IMR-90 (cell line): ENCODE data around the gene SDS. TPM values are rescaled to one million over a fixed set of nuclear protein-coding genes. Genes with fewer than 3 reads are reported as not detected.

Experiments used
- ATAC-seq: fragments of 200-7000 bp; cut with Tn5 transposase; 2 replicates; pipeline ENCODE4 v1.9.1; 2020; ENCODE audit warnings: low read depth, mild to moderate bottlenecking, moderate library complexity
- BruUV-seq: library from RNA; stranded (reverse); fragments of 400-500 nt; replicated peaks from 2 replicates; lab custom pipeline; 2021; lab: Mats Ljungman, UMichigan
- CTCF ChIA-PET: fragments of 300-600 bp; formaldehyde crosslinking; extraction: SDS; loops from one replicate; lab custom pipeline; 2021; ENCODE audit warnings: antibody characterized with exemption; lab: Yijun Ruan, JAX
- POLR2A ChIA-PET: fragments of 300-600 bp; sonication (Branson Sonifier 250); formaldehyde crosslinking; loops from one replicate; lab custom pipeline; 2022; ENCODE audit warnings: antibody characterized with exemption; ENCODE audit not compliant: unreplicated experiment; lab: Charles Lee
- DNase-seq: peaks from one replicate; pipeline ENCODE4 v3.0.0; 2013
- H2AFZ ChIP-seq: replicated peaks from 2 replicates; pipeline ENCODE3; 2013; ENCODE audit warnings: low read length, mild to moderate bottlenecking; ENCODE audit not compliant: poor library complexity
- H2AK5ac ChIP-seq: 2 replicates; pipeline ENCODE4 v1.6.1; 2013; ENCODE audit warnings: low read depth, low read length, inconsistent platforms
- H2AK9ac ChIP-seq: replicated peaks from 2 replicates; pipeline ENCODE3; 2013; ENCODE audit warnings: mild to moderate bottlenecking, low read depth, low read length, moderate library complexity; ENCODE audit not compliant: poor library complexity
- H2BK120ac ChIP-seq: 2 replicates; pipeline ENCODE4 v1.6.1; 2013; ENCODE audit warnings: low read depth, low read length, inconsistent platforms
- H2BK15ac ChIP-seq: 3 replicates; pipeline ENCODE4 v1.6.1; 2013; ENCODE audit warnings: low read depth, low read length, inconsistent platforms
- H2BK20ac ChIP-seq: 2 replicates; pipeline ENCODE4 v1.6.1; 2013; ENCODE audit warnings: low read depth, mild to moderate bottlenecking, inconsistent platforms, low read length, moderate library complexity
- H2BK5ac ChIP-seq: 2 replicates; pipeline ENCODE4 v1.6.1; 2013; ENCODE audit warnings: mild to moderate bottlenecking, low read depth, low read length, inconsistent platforms; ENCODE audit not compliant: poor library complexity, severe bottlenecking
- H3K14ac ChIP-seq: replicated peaks from 2 replicates; pipeline ENCODE4 v1.6.1; 2013; ENCODE audit warnings: low read depth, low read length, inconsistent platforms
- H3K18ac ChIP-seq: 2 replicates; pipeline ENCODE4 v1.6.1; 2013; ENCODE audit warnings: low read depth, low read length, control low read depth
- H3K23ac ChIP-seq: 2 replicates; pipeline ENCODE4 v1.6.1; 2013; ENCODE audit warnings: low read depth, low read length, inconsistent platforms
- H3K27ac ChIP-seq: 2 replicates; pipeline ENCODE4 v1.5.1; 2013; ENCODE audit warnings: mild to moderate bottlenecking, control low read depth, low read length; ENCODE audit not compliant: insufficient read depth
- H3K27me3 ChIP-seq: 2 replicates; pipeline ENCODE4 v1.6.1; 2013; ENCODE audit warnings: low read length; ENCODE audit not compliant: control insufficient read depth, insufficient read depth
- H3K36me3 ChIP-seq: 2 replicates; pipeline ENCODE4 v1.6.1; 2013; ENCODE audit warnings: low read length, mixed read lengths; ENCODE audit not compliant: control insufficient read depth, insufficient read depth
- H3K4ac ChIP-seq: 2 replicates; pipeline ENCODE4 v1.6.1; 2013; ENCODE audit warnings: low read depth, low read length, inconsistent platforms
- H3K4me1 ChIP-seq: 2 replicates; pipeline ENCODE4 v1.6.1; 2013; ENCODE audit warnings: low read length, mixed read lengths; ENCODE audit not compliant: control insufficient read depth, insufficient read depth
- H3K4me2 ChIP-seq: 2 replicates; pipeline ENCODE4 v1.6.1; 2013; ENCODE audit warnings: low read depth, mild to moderate bottlenecking, control low read depth, low read length, moderate library complexity
- H3K4me3 ChIP-seq: 2 replicates; pipeline ENCODE4 v1.5.1; 2013; ENCODE audit warnings: low read depth, mild to moderate bottlenecking, control low read depth, low read length, moderate library complexity; ENCODE audit not compliant: insufficient read depth
- H3K56ac ChIP-seq: 2 replicates; pipeline ENCODE4 v1.6.1; 2013; ENCODE audit warnings: low read length, inconsistent platforms; ENCODE audit not compliant: insufficient read depth; ENCODE audit errors: extremely low read depth
- H3K79me1 ChIP-seq, 2 experiments: 2 replicates each; pipeline ENCODE4 v1.6.1; 2013; ENCODE audit warnings: low read length in 2 of 2, inconsistent platforms in 1 of 2, low read depth in 1 of 2
- H3K9ac ChIP-seq: 2 replicates; pipeline ENCODE4 v1.6.1; 2013; ENCODE audit warnings: low read depth, low read length, control low read depth
- H3K9me1 ChIP-seq: 2 replicates; pipeline ENCODE4 v1.6.1; 2013; ENCODE audit warnings: low read length, inconsistent platforms; ENCODE audit not compliant: insufficient read depth
- H3K9me3 ChIP-seq: 2 replicates; pipeline ENCODE4 v1.6.1; 2013; ENCODE audit warnings: low read length; ENCODE audit not compliant: control insufficient read depth, insufficient read depth
- H4K20me1 ChIP-seq: 2 replicates; pipeline ENCODE4 v1.6.1; 2013; ENCODE audit warnings: low read length, inconsistent platforms; ENCODE audit not compliant: insufficient read depth
- H4K5ac ChIP-seq: 2 replicates; pipeline ENCODE4 v1.6.1; 2013; ENCODE audit warnings: mild to moderate bottlenecking, low read depth, low read length, control low read depth
- H4K8ac ChIP-seq, 2 experiments: 2 replicates each; pipeline ENCODE4 v1.6.1; 2013; ENCODE audit warnings: low read depth in 2 of 2, low read length in 2 of 2, control low read depth in 1 of 2, inconsistent platforms in 1 of 2
- H4K91ac ChIP-seq: 2 replicates; pipeline ENCODE4 v1.6.1; 2013; ENCODE audit warnings: low read depth, low read length, inconsistent platforms; ENCODE audit not compliant: insufficient read depth
- BHLHE40 ChIP-seq: fragments of 150-350 bp; IDR thresholded peaks from 2 replicates; pipeline ENCODE4 v1.6.1; 2016; ENCODE audit warnings: mild to moderate bottlenecking, low read depth, low read length
- CEBPB ChIP-seq: IDR thresholded peaks from 2 replicates; pipeline ENCODE4 v1.6.1; 2012; ENCODE audit warnings: low read depth, low read length, improper control_type of control experiment
- CHD1 ChIP-seq: IDR thresholded peaks from 2 replicates; pipeline ENCODE4 v1.6.1; 2012; ENCODE audit warnings: low read depth, low read length, improper control_type of control experiment
- CTCF ChIP-seq: conservative IDR thresholded peaks from 2 replicates; pipeline ENCODE4 v1.5.1; 2012; ENCODE audit warnings: mild to moderate bottlenecking, low read depth, low read length, improper control_type of control experiment
- ELK1 ChIP-seq: fragments of 150-350 bp; IDR thresholded peaks from 2 replicates; pipeline ENCODE4 v1.6.1; 2016; ENCODE audit warnings: low read depth, mild to moderate bottlenecking, low read length, moderate library complexity, borderline replicate concordance
- FOS ChIP-seq: fragments of 150-350 bp; IDR thresholded peaks from 2 replicates; pipeline ENCODE4 v1.6.1; 2016; ENCODE audit warnings: low read depth, low read length
- MAZ ChIP-seq: IDR thresholded peaks from 2 replicates; pipeline ENCODE4 v1.6.1; 2012; ENCODE audit warnings: low read depth, mild to moderate bottlenecking, low read length, improper control_type of control experiment, moderate library complexity, borderline replicate concordance
- MXI1 ChIP-seq: IDR thresholded peaks from 2 replicates; pipeline ENCODE4 v1.6.1; 2012; ENCODE audit warnings: low read depth, mild to moderate bottlenecking, low read length, moderate library complexity, borderline replicate concordance
- NFE2L2 ChIP-seq: fragments of 150-350 bp; IDR thresholded peaks from 2 replicates; pipeline ENCODE4 v1.6.1; 2016; ENCODE audit warnings: low read depth, mild to moderate bottlenecking, low read length
- POLR2A ChIP-seq: IDR thresholded peaks from 2 replicates; pipeline ENCODE4 v1.6.1; 2012; ENCODE audit warnings: mild to moderate bottlenecking, low read depth, low read length
- RAD21 ChIP-seq: IDR thresholded peaks from 2 replicates; pipeline ENCODE4 v1.6.1; 2012; ENCODE audit warnings: low read length, improper control_type of control experiment
- RCOR1 ChIP-seq: IDR thresholded peaks from 2 replicates; pipeline ENCODE4 v1.6.1; 2012; ENCODE audit warnings: mild to moderate bottlenecking, low read length, improper control_type of control experiment; ENCODE audit not compliant: insufficient replicate concordance
- RFX5 ChIP-seq: IDR thresholded peaks from 2 replicates; pipeline ENCODE4 v1.8.0; 2012; ENCODE audit warnings: low read depth, mild to moderate bottlenecking, low read length, moderate library complexity
- SMC3 ChIP-seq: fragments of 150-350 bp; IDR thresholded peaks from 2 replicates; pipeline ENCODE4 v1.6.1; 2016; ENCODE audit warnings: low read depth, mild to moderate bottlenecking, antibody characterized with exemption, low read length, moderate library complexity
- WGBS, 2 experiments: methylation state at CpG; one replicate each; pipeline versions ENCODE4 v1.1.5 to v1.1.7; 2013; ENCODE audit warnings: missing lambda C conversion rate in 2 of 2; ENCODE audit not compliant: insufficient read length in 1 of 2; ENCODE audit errors: extremely low coverage in 2 of 2; 5-methylcytosine and 5-hydroxymethylcytosine counted together
- dilution Hi-C: fragments of 300-500 bp; cut with HindIII; formaldehyde crosslinking; loops from one replicate; pipeline ENCODE4 v1.14.3; 2018; ENCODE audit warnings: low sequenced_read_pairs; ENCODE audit not compliant: unreplicated experiment
- in situ Hi-C: fragments of 300-500 bp; cut with MboI; formaldehyde crosslinking; loops from 3 replicates; pipeline ENCODE4 v1.14.3; 2019; ENCODE audit warnings: low sequenced_read_pairs, inconsistent platforms, mixed read lengths
- intact Hi-C: fragments of 100-400 bp; cut with micrococcal nuclease; formaldehyde crosslinking; loops from 2 replicates; pipeline ENCODE4 v1.10.0; 2022
- polyA plus RNA-seq, 3 experiments: library from polyadenylated mRNA; depleted of rRNA; stranded (reverse); fragments of >200 nt; gene quantifications; 2 replicates each; pipeline ENCODE4 v1.2.3, GENCODE V29; 2012; ENCODE audit warnings: low replicate concordance in 1 of 3
- total RNA-seq: library from RNA; depleted of rRNA; stranded (reverse); fragments of >200 nt; gene quantifications from 2 replicates; pipeline ENCODE4 v1.2.3, GENCODE V29; 2012

SDS gene
- total and polyA plus RNA-seq, 2 of the 4 experiments (the other 2 are of a cell fraction) = not detected

- Histone ChIP-seq H3K9ac (no peak overlapping the region), H2BK5ac (no peak overlapping the region), H2BK20ac (no peak overlapping the region), H3K56ac (no peak overlapping the region), H3K4me3 (no peak overlapping the region), H2BK120ac (no peak overlapping the region), H3K27ac (no peak overlapping the region), H3K79me1 (no peaks in the 10 kb centered on the region), H4K8ac (no peak overlapping the region), H3K9me3 (no peaks in the 10 kb centered on the region), H4K5ac (no peak overlapping the region), H3K36me3 (no peaks in the 10 kb centered on the region), H2AK5ac (no peak overlapping the region), H3K23ac (no peak overlapping the region), H3K4ac (no peak overlapping the region), H3K27me3 (peaks cover 13% of the 10 kb centered on the region; the same call in 1 of the 2 replicates), H4K20me1 (no peaks in the 10 kb centered on the region), H2AFZ (no peak overlapping the region), H3K9me1 (no peaks in the 10 kb centered on the region), H3K18ac (no peak overlapping the region), H3K14ac (no peak overlapping the region), H2AK9ac (no peak overlapping the region), H3K4me2 (no peak overlapping the region), H3K4me1 (no peaks in the 10 kb centered on the region; the same call in 1 of the 2 replicates), H4K91ac (no peak overlapping the region), H2BK15ac (no peak overlapping the region)
- in situ Hi-C loops (no loop called here), dilution Hi-C loops (no loop called here), intact Hi-C loops (no loop called here)
- TF ChIP-seq MAZ (no peak), POLR2A (no peak), FOS (no peak), ELK1 (no peak), RAD21 (no peak), CTCF (no peak), RCOR1 (no peak), RFX5 (no peak), SMC3 (no peak), CHD1 (no peak), MXI1 (no peak), CEBPB (no peak), NFE2L2 (no peak), BHLHE40 (no peak)
- POLR2A ChIA-PET = no interaction called here
- ATAC-seq = no peak
- CTCF ChIA-PET = no interaction called here
- WGBS, 2 experiments = no CpG with 5 or more reads among the region's 5 CpGs
- no peak for DNase-seq
- no TSS peak for BruUV-seq
Measured at GRCh38 chr12:113346353-113346752, 57.3 kb downstream of the SDS start.
